Upper lobe of right lung (tissue), 1 donor: ENCODE data around the gene RALA. TPM values are rescaled to one million over a fixed set of nuclear protein-coding genes. Genes with fewer than 3 reads are reported as not detected.
"Not testable (repeated sequence)": the region's sequence is repeated elsewhere in the genome, so short reads cannot be mapped to it uniquely, and the experiment has no call there.

ENCODE experiments used
- ATAC-seq: fragments of 200-7000 bp; cut with Tn5 transposase; one replicate; pipeline ENCODE4 v1.9.1; 2020; ENCODE audit warnings: mild to moderate bottlenecking, moderate library complexity
- DNase-seq: peaks from one replicate; pipeline ENCODE4 v3.0.0-alpha.2; 2020
- H3K27ac ChIP-seq: fragments of 200-600 bp; one replicate; pipeline ENCODE4 v1.8.0; 2022
- H3K27me3 ChIP-seq: fragments of 200-600 bp; one replicate; pipeline ENCODE4 v1.8.0; 2022; ENCODE audit warnings: mild to moderate bottlenecking
- H3K36me3 ChIP-seq: fragments of 200-600 bp; one replicate; pipeline ENCODE4 v1.8.0; 2022
- H3K4me1 ChIP-seq: fragments of 200-600 bp; one replicate; pipeline ENCODE4 v1.8.0; 2022
- H3K4me3 ChIP-seq: fragments of 200-600 bp; one replicate; pipeline ENCODE4 v1.8.0; 2022; ENCODE audit warnings: mild to moderate bottlenecking
- H3K9me3 ChIP-seq: fragments of 200-600 bp; one replicate; pipeline ENCODE4 v1.8.0; 2022
- intact Hi-C: fragments of 100-400 bp; cut with DNase I; formaldehyde crosslinking; loops from one replicate; pipeline ENCODE4 v1.11.0; 2022
- total RNA-seq: library from RNA; stranded (reverse); fragmentation: NEBNext Ultra II Directional; extraction: Animal tissue kit (Norgen Biotek cat#: 25700); gene quantifications from one replicate; pipeline ENCODE4 v1.2.1, GENCODE V29; 2021
- TF ChIP-seq, protein P1 (sequence below): fragments of 200-600 bp; IDR thresholded peaks from one replicate; pipeline ENCODE4 v1.8.0; 2022; ENCODE audit warnings: antibody characterized with exemption
- donor health status: DM: no; HTN: yes; CAD: no; lungs with severe emphysema.

Gene RALA
- total RNA-seq, 1 donor from 2014 or later, result 53.4 TPM

DNA sequence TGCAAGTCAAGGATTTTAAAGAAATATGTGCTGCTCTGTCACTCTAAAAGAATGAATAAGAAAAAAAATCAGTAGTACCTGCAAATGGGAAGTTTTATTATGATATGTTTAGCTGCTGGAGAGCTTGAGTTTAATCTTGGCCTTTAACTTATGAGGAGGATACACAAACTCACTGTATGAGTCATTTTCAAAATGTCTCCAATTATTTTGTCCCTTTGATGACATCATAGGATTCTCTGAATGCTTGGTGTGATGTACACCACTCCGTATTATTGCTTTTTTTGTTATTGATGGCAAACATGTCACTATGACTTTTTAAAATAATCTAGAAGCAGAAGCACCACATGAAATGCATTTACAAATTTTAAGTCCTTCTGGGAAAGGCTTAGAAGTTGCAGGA is 125.8 kb downstream of the RALA start:
- TF ChIP-seq, protein P1, sequence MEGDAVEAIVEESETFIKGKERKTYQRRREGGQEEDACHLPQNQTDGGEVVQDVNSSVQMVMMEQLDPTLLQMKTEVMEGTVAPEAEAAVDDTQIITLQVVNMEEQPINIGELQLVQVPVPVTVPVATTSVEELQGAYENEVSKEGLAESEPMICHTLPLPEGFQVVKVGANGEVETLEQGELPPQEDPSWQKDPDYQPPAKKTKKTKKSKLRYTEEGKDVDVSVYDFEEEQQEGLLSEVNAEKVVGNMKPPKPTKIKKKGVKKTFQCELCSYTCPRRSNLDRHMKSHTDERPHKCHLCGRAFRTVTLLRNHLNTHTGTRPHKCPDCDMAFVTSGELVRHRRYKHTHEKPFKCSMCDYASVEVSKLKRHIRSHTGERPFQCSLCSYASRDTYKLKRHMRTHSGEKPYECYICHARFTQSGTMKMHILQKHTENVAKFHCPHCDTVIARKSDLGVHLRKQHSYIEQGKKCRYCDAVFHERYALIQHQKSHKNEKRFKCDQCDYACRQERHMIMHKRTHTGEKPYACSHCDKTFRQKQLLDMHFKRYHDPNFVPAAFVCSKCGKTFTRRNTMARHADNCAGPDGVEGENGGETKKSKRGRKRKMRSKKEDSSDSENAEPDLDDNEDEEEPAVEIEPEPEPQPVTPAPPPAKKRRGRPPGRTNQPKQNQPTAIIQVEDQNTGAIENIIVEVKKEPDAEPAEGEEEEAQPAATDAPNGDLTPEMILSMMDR, result no peak
- DNase-seq (no peak), ATAC-seq (no peak)
- Histone ChIP-seq H3K9me3 (no peaks in the 10 kb centered on the region), H3K4me3 (no peak overlapping the region), H3K36me3 (no peaks in the 10 kb centered on the region), H3K4me1 (no peaks in the 10 kb centered on the region), H3K27me3 (no peaks in the 10 kb centered on the region), H3K27ac (no peak overlapping the region)
- intact Hi-C loops, result no loop called here

GRCh38 chr7:39749717-39750116 is 126.3 kb downstream of the RALA start:
- H3K27me3 ChIP-seq, result no peaks in the 10 kb centered on the region
- intact Hi-C loops, result loop anchor here (2.0 kb wide), 1 partner anchor 167 kb away; no protein-coding TSS in a partner anchor
- H3K4me3 ChIP-seq, result no peak overlapping the region
- no peaks in the 10 kb centered on the region for H3K36me3 ChIP-seq
- TF ChIP-seq, protein P1, result no peak
- H3K9me3 ChIP-seq, result no peaks in the 10 kb centered on the region
- no peak overlapping the region for H3K27ac ChIP-seq
- ATAC-seq (no peak), DNase-seq (no peak)
- H3K4me1 ChIP-seq, result no peaks in the 10 kb centered on the region

GRCh38 chr7:39750253-39751077 is 127.1 kb downstream of the RALA start:
- intact Hi-C loops, result loop anchor here (2.0 kb wide), 1 partner anchor 168 kb away; no protein-coding TSS in a partner anchor
- DNase-seq (no peak), ATAC-seq (no peak)
- no peaks in the 10 kb centered on the region for H3K4me1 ChIP-seq
- no peak overlapping the region for H3K4me3 ChIP-seq
- no peaks in the 10 kb centered on the region for H3K27me3 ChIP-seq
- H3K36me3 ChIP-seq, result no peaks in the 10 kb centered on the region
- no peak overlapping the region for H3K27ac ChIP-seq
- TF ChIP-seq, protein P1, result no peak
- no peaks in the 10 kb centered on the region for H3K9me3 ChIP-seq

GRCh38 chr7:39753237-39753636 is 129.9 kb downstream of the RALA start:
- ATAC-seq, H3K27ac ChIP-seq, H3K27me3 ChIP-seq, H3K9me3 ChIP-seq, DNase-seq, H3K4me1 ChIP-seq, H3K36me3 ChIP-seq, H3K4me3 ChIP-seq, intact Hi-C loops: not testable (repeated sequence)

- no peaks in the 10 kb centered on the region for H3K27me3 ChIP-seq
- DNase-seq, result no peak
- intact Hi-C loops, result no loop called here
- TF ChIP-seq, protein P1, result no peak
- H3K9me3 ChIP-seq, result no peaks in the 10 kb centered on the region
- peak overlapping the region; percentile 58 for H3K27ac ChIP-seq
- no peaks in the 10 kb centered on the region for H3K36me3 ChIP-seq
- no peak for ATAC-seq
- H3K4me3 ChIP-seq, result peak overlapping the region; percentile 25
- no peaks in the 10 kb centered on the region for H3K4me1 ChIP-seq
Measured at GRCh38 chr7:39753823-39754325, 130.5 kb downstream of the RALA start.

DNA sequence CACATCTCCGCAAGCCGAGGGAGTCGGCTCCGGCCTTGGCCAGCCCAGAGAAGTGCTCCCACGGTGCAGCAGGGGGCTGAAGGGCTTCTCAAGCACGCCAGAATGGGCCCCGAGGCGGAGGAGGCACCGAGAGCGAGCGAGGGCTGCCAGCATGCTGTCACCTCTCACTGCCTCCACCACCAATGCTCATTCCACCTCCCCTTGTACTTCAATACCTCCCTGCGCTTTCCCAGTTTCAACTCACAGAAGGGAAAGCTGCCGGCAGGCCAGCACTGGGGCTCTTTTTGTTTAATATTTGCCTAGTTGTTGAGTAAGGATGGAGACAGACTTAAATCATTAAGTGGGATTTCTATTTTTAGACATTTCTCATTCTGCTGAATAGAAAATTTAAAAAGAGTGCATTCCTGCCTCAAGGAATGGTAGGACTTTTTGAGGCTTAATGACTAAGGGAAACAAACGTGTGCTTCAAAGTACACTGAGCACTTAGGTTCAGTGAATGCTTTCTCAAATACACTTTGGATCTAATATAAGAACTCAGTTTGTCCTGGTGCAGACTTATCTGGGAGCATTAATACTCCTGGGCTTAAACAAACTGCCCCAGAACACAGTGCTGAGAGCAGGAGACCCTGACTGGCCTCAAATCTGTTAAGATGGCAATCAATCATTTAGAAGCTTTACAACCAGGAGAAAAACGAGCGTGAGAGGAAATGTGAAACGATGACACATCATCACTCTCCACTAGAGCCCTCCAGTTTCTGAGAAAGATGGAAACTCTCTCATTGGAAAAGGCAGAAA is 131.2 kb downstream of the RALA start:
- Histone ChIP-seq H3K9me3 (no peaks in the 10 kb centered on the region), H3K4me1 (no peaks in the 10 kb centered on the region), H3K4me3 (peak overlapping the region; percentile 25), H3K27me3 (no peaks in the 10 kb centered on the region), H3K27ac (peak overlapping the region; percentile 58), H3K36me3 (no peaks in the 10 kb centered on the region)
- peak; percentile 68 for DNase-seq
- TF ChIP-seq, protein P1, result no peak
- peak; percentile 67 for ATAC-seq
- intact Hi-C loops, result no loop called here
